HepG2 (cell line): Measurements from ENCODE around the gene SNX24. TPM values are rescaled to one million over a fixed set of nuclear protein-coding genes. Genes with fewer than 3 reads are reported as not detected.

Experiments
- ATAC-seq: fragments of 200-7000 bp; cut with Tn5 transposase; 3 replicates; pipeline ENCODE4 v1.9.1; 2020; ENCODE audit warnings: mild to moderate bottlenecking, moderate library complexity
- BruUV-seq: library from RNA; stranded (reverse); fragments of 400-500 nt; replicated peaks from 2 replicates; lab custom pipeline; 2021; lab: Mats Ljungman, UMichigan
- CTCF ChIA-PET: fragments of 300-600 bp; formaldehyde crosslinking; extraction: SDS; loops from one replicate; lab custom pipeline; 2021; ENCODE audit warnings: low total read pairs, inconsistent platforms, low intra/inter-chr PET ratio; lab: Yijun Ruan, JAX
- POLR2A ChIA-PET: fragments of 350-600 bp; sonication (Branson Sonifier 250); formaldehyde crosslinking; loops from one replicate; lab custom pipeline; 2020; ENCODE audit warnings: antibody characterized with exemption, inconsistent platforms; lab: Yijun Ruan, JAX
- DNase-seq: peaks from one replicate; pipeline ENCODE4 v3.0.0-alpha.2; 2015; ENCODE audit warnings: low spot score
- FAIRE-seq: peaks from 3 replicates; lab custom pipeline; 2011; peaks lifted over from hg19 to GRCh38; lab: Jason Lieb, UNC
- H2AFZ ChIP-seq: one replicate; pipeline ENCODE4 v1.6.1; 2011; ENCODE audit warnings: low read length, inconsistent platforms
- H3K27ac ChIP-seq: fragments of 300-600 bp; 3 replicates; pipeline ENCODE4 v1.8.0; 2011; ENCODE audit warnings: mixed run types, mild to moderate bottlenecking, mixed read lengths, low read length, inconsistent platforms; ENCODE audit not compliant: insufficient read depth; ENCODE audit errors: extremely low read length
- H3K27me3 ChIP-seq, 2 experiments: fragments of 200-600 bp in 1 of 2; 2 replicates in 1 of 2; 3 replicates in 1 of 2; pipeline versions ENCODE4 v1.6.0 to v1.8.0; 2011; ENCODE audit warnings: low read length in 2 of 2, mild to moderate bottlenecking in 2 of 2, moderate library complexity in 2 of 2, inconsistent platforms in 1 of 2; ENCODE audit not compliant: insufficient read depth in 2 of 2, control insufficient read depth in 1 of 2
- H3K36me3 ChIP-seq, 2 experiments: fragments of 200-600 bp in 1 of 2; replicated peaks in 1 of 2; 2 replicates in 1 of 2; 3 replicates in 1 of 2; pipeline versions ENCODE4 v1.5.1 to v1.8.0; 2011; ENCODE audit warnings: low read length in 2 of 2, inconsistent platforms in 1 of 2; ENCODE audit not compliant: insufficient read depth in 2 of 2, control insufficient read depth in 1 of 2
- H3K4me1 ChIP-seq: 2 replicates; pipeline ENCODE4 v1.5.1; 2012; ENCODE audit warnings: low read length, inconsistent platforms; ENCODE audit not compliant: insufficient read depth
- H3K4me2 ChIP-seq: 2 replicates; pipeline ENCODE4 v1.6.0; 2011; ENCODE audit warnings: low read depth, low read length, inconsistent platforms
- H3K4me3 ChIP-seq, 3 experiments: fragments of 200-600 bp in 1 of 3; sonication (generic), shearing (Covaris generic) in 1 of 3; replicated peaks in 1 of 3; 2 replicates each; pipeline ENCODE4 v1.5.1; 2011 to 2016; ENCODE audit warnings: low read length in 3 of 3, inconsistent platforms in 2 of 3, low read depth in 2 of 3, mild to moderate bottlenecking in 2 of 3, control low read depth in 1 of 3, mixed read lengths in 1 of 3; ENCODE audit not compliant: insufficient read depth in 1 of 3
- H3K79me2 ChIP-seq: one replicate; pipeline ENCODE4 v1.6.1; 2011; ENCODE audit warnings: low read length, inconsistent platforms; ENCODE audit not compliant: insufficient read depth
- H3K9ac ChIP-seq: 2 replicates; pipeline ENCODE4 v1.6.0; 2011; ENCODE audit warnings: mild to moderate bottlenecking, low read depth, low read length, inconsistent platforms; ENCODE audit not compliant: insufficient read depth
- H3K9me3 ChIP-seq: 2 replicates; pipeline ENCODE4 v1.5.1; 2012; ENCODE audit warnings: mild to moderate bottlenecking, low read length
- H4K20me1 ChIP-seq: 2 replicates; pipeline ENCODE4 v1.6.0; 2011; ENCODE audit warnings: inconsistent platforms, mild to moderate bottlenecking, low read length, moderate library complexity; ENCODE audit not compliant: insufficient read depth
- EED ChIP-seq: sonication (generic); formaldehyde crosslinking; IDR thresholded peaks from 2 replicates; pipeline ENCODE4 v1.5.0; 2020; ENCODE audit warnings: mild to moderate bottlenecking, missing genetic modification reagents
- MYNN ChIP-seq: sonication (generic); formaldehyde crosslinking; IDR thresholded peaks from 2 replicates; pipeline ENCODE4 v1.4.0; 2020; ENCODE audit warnings: mild to moderate bottlenecking, low read depth, missing genetic modification reagents
- SATB2 ChIP-seq: sonication (generic); formaldehyde crosslinking; IDR thresholded peaks from 2 replicates; pipeline ENCODE4 v1.5.0; 2020; ENCODE audit warnings: missing genetic modification reagents
- SOX6 ChIP-seq, 2 experiments: fragments of 450-650 bp in 1 of 2; sonication (generic) in 1 of 2; formaldehyde crosslinking in 1 of 2; IDR thresholded peaks; 2 replicates each; pipeline versions ENCODE4 v1.4.0 to v1.6.1; 2017 to 2020; ENCODE audit warnings: antibody characterized with exemption in 1 of 2, mild to moderate bottlenecking in 1 of 2, missing genetic modification reagents in 1 of 2
- XRCC5 ChIP-seq: fragments of 200-400 bp; formaldehyde crosslinking; optimal IDR thresholded peaks from 2 replicates; pipeline ENCODE3; 2017; ENCODE audit warnings: mild to moderate bottlenecking, low read length
- YY1 ChIP-seq: IDR thresholded peaks from 2 replicates; pipeline ENCODE4 v1.6.1; 2011; ENCODE audit warnings: low read length, low read depth, moderate library complexity, mild to moderate bottlenecking; ENCODE audit not compliant: insufficient read depth, insufficient replicate concordance
- ZC3H13 ChIP-seq: sonication (generic); formaldehyde crosslinking; IDR thresholded peaks from 2 replicates; pipeline ENCODE4 v1.8.1; 2023; ENCODE audit warnings: mild to moderate bottlenecking, missing genetic modification reagents, moderate library complexity
- ZNF253 ChIP-seq: sonication (generic); formaldehyde crosslinking; IDR thresholded peaks from 2 replicates; pipeline ENCODE4 v1.8.0; 2022; ENCODE audit warnings: mild to moderate bottlenecking, missing genetic modification reagents, borderline replicate concordance
- ZNF263 ChIP-seq: sonication (generic); formaldehyde crosslinking; IDR thresholded peaks from 2 replicates; pipeline ENCODE4 v1.4.0; 2020; ENCODE audit warnings: missing genetic modification reagents
- ZNF275 ChIP-seq: sonication (generic); formaldehyde crosslinking; IDR thresholded peaks from 2 replicates; pipeline ENCODE4 v1.8.0; 2022; ENCODE audit warnings: missing genetic modification reagents, mild to moderate bottlenecking, inconsistent platforms, borderline replicate concordance
- ZNF350 ChIP-seq: sonication (generic); formaldehyde crosslinking; IDR thresholded peaks from 2 replicates; pipeline ENCODE4 v1.4.0; 2020; ENCODE audit warnings: mild to moderate bottlenecking, low read depth, missing genetic modification reagents, borderline replicate concordance
- ZNF446 ChIP-seq: sonication (generic); formaldehyde crosslinking; IDR thresholded peaks from 2 replicates; pipeline ENCODE4 v1.5.0; 2020; ENCODE audit warnings: mild to moderate bottlenecking, missing genetic modification reagents
- ZNF564 ChIP-seq: sonication (generic); formaldehyde crosslinking; IDR thresholded peaks from 2 replicates; pipeline ENCODE4 v1.8.1; 2023; ENCODE audit warnings: mild to moderate bottlenecking, missing genetic modification reagents
- ZNF619 ChIP-seq: sonication (generic); formaldehyde crosslinking; IDR thresholded peaks from 2 replicates; pipeline ENCODE4 v1.4.0; 2020; ENCODE audit warnings: mild to moderate bottlenecking, missing genetic modification reagents
- WGBS: methylation state at CpG from one replicate; pipeline ENCODE4 v1.1.6; 2017; ENCODE audit warnings: low lambda C conversion rate; 5-methylcytosine and 5-hydroxymethylcytosine counted together
- in situ Hi-C: cut with HindIII; loops from 2 replicates; pipeline ENCODE4 v1.10.0; 2017; ENCODE audit warnings: low pct_unique_long_range_greater_than_20kb; ENCODE audit not compliant: extremely low pct_ligation_motif_present
- intact Hi-C: fragments of 100-400 bp; cut with micrococcal nuclease; formaldehyde crosslinking; loops from one replicate; pipeline ENCODE4 v1.10.0; 2022; ENCODE audit not compliant: unreplicated experiment
- polyA plus RNA-seq, 8 experiments: library from polyadenylated mRNA; depleted of rRNA in 3 of 8; stranded (reverse) in 7 of 8; unstranded in 1 of 8; fragments of >200 nt; fragmentation: Illumina TruSeq in 4 of 8; extraction: Trizol in 4 of 8; gene quantifications; 2 replicates each; pipeline versions ENCODE4 v1.2.1 to v1.2.3, GENCODE V29; 2011 to 2016; ENCODE audit warnings: low read depth in 4 of 8, missing spikeins in 1 of 8, mixed read lengths in 1 of 8; ENCODE audit not compliant: insufficient read depth in 1 of 8
- total RNA-seq, 5 experiments: library from RNA; depleted of rRNA; stranded (reverse); fragments of >200 nt; fragmentation: Illumina TruSeq; extraction: Trizol; gene quantifications; 2 replicates each; pipeline ENCODE4 v1.2.3, GENCODE V29; 2016; ENCODE audit warnings: low read depth in 1 of 5

Gene SNX24
- total and polyA plus RNA-seq, 2 of the 13 experiments (the other 11 are each of a cell fraction or from before 2014, with no cell fraction given), result 7.2 to 23.7 TPM

GRCh38 chr5:123035360-123035917, 190.0 kb downstream of the SNX24 start:
- DNase-seq (peak; percentile 6), ATAC-seq (no peak), FAIRE-seq (no peak)
- Histone ChIP-seq H3K9ac (no peak overlapping the region), H2AFZ (no peak overlapping the region), H3K4me3 (peak overlapping the region; percentile 69 to 77 (median 73); a peak in 5 of 6 replicates), H3K27ac (no peak overlapping the region), H4K20me1 (no peaks in the 10 kb centered on the region), H3K4me1 (peaks cover 21% of the 10 kb centered on the region), H3K27me3 (no peaks in the 10 kb centered on the region), H3K36me3 (no peaks in the 10 kb centered on the region), H3K4me2 (peak overlapping the region; percentile 74), H3K9me3 (no peaks in the 10 kb centered on the region), H3K79me2 (no peaks in the 10 kb centered on the region)
- 0 out of 2 replicates have a peak, but pooled peaks have one; percentile 6 for TF ChIP-seq MYNN (CRISPR knock-in tag)
- no peak for TF ChIP-seq SATB2 (CRISPR knock-in tag)
- TF ChIP-seq ZNF564 (CRISPR knock-in tag), result 0 out of 2 replicates have a peak, but pooled peaks have one; percentile 3
- peak; percentile 64 for TF ChIP-seq ZNF263 (CRISPR knock-in tag)
- TF ChIP-seq ZC3H13 (CRISPR knock-in tag), result 0 out of 2 replicates have a peak, but pooled peaks have one; percentile 1
- CTCF ChIA-PET, result no interaction called here
- POLR2A ChIA-PET, result interaction anchor here (1.7 kb wide), 1 partner anchor 188 kb away, joined by 5 read pairs; no protein-coding TSS in a partner anchor
- intact Hi-C loops (loop anchor here (5.0 kb wide), 2 partner anchors 188 to 258 kb away; partner anchors contain the start of genes SNX2 and SNX24), in situ Hi-C loops (no loop called here)
- WGBS, result 37% methylated on average over 25 of the region's 27 CpGs
- BruUV-seq, result no TSS peak

DNA sequence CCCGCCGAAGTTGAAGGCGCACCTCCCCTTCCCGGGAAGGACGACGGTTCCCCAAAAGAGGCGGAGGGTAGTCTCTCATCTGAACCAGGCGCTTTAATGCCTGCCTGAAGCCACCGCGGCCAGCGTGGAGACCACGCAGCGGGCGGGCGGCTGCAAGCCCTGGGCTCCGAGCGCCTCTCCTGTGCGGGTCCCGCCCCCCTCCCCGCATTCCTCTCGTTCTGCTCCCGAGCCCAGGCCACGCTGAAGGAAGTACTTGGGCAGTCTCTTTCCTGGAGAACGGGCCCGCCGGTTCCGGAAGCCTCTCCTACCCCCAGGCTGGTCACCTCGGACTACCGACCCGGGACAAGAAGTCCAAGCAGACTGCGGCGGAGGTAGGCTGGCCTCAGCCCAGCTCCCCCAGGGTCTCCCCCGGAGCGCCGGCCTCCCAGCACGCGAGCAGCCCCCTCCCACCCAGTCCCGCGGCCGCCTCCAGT, 190.5 kb downstream of the SNX24 start:
- H3K4me1 ChIP-seq, result peaks cover 21% of the 10 kb centered on the region
- ChIA-PET POLR2A (interaction anchor here (1.7 kb wide), 1 partner anchor 188 kb away, joined by 5 read pairs; no protein-coding TSS in a partner anchor), CTCF (no interaction called here)
- H3K4me3 ChIP-seq, result peak overlapping the region; percentile 69 to 77 (median 73)
- peak; percentile 78 for ATAC-seq
- peak overlapping the region; percentile 31; the same call in 1 of the 2 replicates for H3K9ac ChIP-seq
- peak overlapping the region; percentile 74 for H3K4me2 ChIP-seq
- intact Hi-C loops (loop anchor here (2.0 to 5.0 kb wide), 3 partner anchors 189 to 519 kb away; partner anchors contain the start of genes SNX2 and SNX24), in situ Hi-C loops (no loop called here)
- no peaks in the 10 kb centered on the region for H3K27me3 ChIP-seq
- H3K36me3 ChIP-seq, result no peaks in the 10 kb centered on the region
- H2AFZ ChIP-seq, result no peak overlapping the region
- BruUV-seq, result no TSS peak
- no peaks in the 10 kb centered on the region for H3K79me2 ChIP-seq
- WGBS, result 0% methylated on average over 7 of the region's 40 CpGs
- no peak for FAIRE-seq
- H3K9me3 ChIP-seq, result no peaks in the 10 kb centered on the region
- H4K20me1 ChIP-seq, result no peaks in the 10 kb centered on the region
- no peak overlapping the region for H3K27ac ChIP-seq
- peak; percentile 22 for DNase-seq
- TF ChIP-seq EED (CRISPR knock-in tag) (peak; percentile 7; the same call in 1 of the 2 replicates), YY1 (no peak), ZNF275 (CRISPR knock-in tag) (peak; percentile 40; the same call in 1 of the 2 replicates), ZNF253 (CRISPR knock-in tag) (0 out of 2 replicates have a peak, but pooled peaks have one; percentile 58), XRCC5 (peak; percentile 15), ZNF446 (CRISPR knock-in tag) (0 out of 2 replicates have a peak, but pooled peaks have one; percentile 47), SOX6 (IDR thresholded peaks at IDR 0.05) (no peak), SOX6 (CRISPR knock-in tag; IDR thresholded peaks at IDR 0.05) (peak; percentile 32; the same call in 1 of the 2 replicates), ZNF619 (0 out of 2 replicates have a peak, but pooled peaks have one; percentile 43), ZNF350 (CRISPR knock-in tag) (peak; percentile 44; the same call in 1 of the 2 replicates)
